ENCODE data around the gene PSAP. TPM values are rescaled to one million over a fixed set of nuclear protein-coding genes. Genes with fewer than 3 reads are reported as not detected.

PSAP gene
- polyA plus RNA-seq, 1 donor = 450 TPM

GRCh38 chr10:71845410-71846405 lies 5.3 kb downstream of the PSAP start:
- DNase-seq (ENCODE audit: low read depth) = no peak

GRCh38 chr10:71844695-71845094 lies 6.4 kb downstream of the PSAP start:
- no peak for DNase-seq (ENCODE audit: low read depth)

- DNase-seq (ENCODE audit: low read depth) = no peak
Observed at GRCh38 chr10:71844084-71844483, 7.0 kb downstream of the PSAP start.

- DNase-seq (ENCODE audit: low read depth) = no peak
Observed at GRCh38 chr10:71842856-71843686, 8.0 kb downstream of the PSAP start.

- no peak for DNase-seq (ENCODE audit: low read depth)
Observed at GRCh38 chr10:71842422-71842821, 8.6 kb downstream of the PSAP start.

GRCh38 chr10:71840958-71841335 lies 10.1 kb downstream of the PSAP start:
- no peak for DNase-seq (ENCODE audit: low read depth)

- no peak for DNase-seq (ENCODE audit: low read depth)
Observed at GRCh38 chr10:71840177-71840957, 10.7 kb downstream of the PSAP start.

GRCh38 chr10:71838264-71839211 lies 12.5 kb downstream of the PSAP start:
- DNase-seq (ENCODE audit: low read depth) = no peak

- DNase-seq (ENCODE audit: low read depth) = no peak
Observed at GRCh38 chr10:71837098-71837827, 13.8 kb downstream of the PSAP start.

GRCh38 chr10:71836596-71836974 lies 14.5 kb downstream of the PSAP start:
- DNase-seq (ENCODE audit: low read depth) = no peak

GRCh38 chr10:71835671-71836595 lies 15.1 kb downstream of the PSAP start:
- no peak for DNase-seq (ENCODE audit: low read depth)

GRCh38 chr10:71834343-71834674 lies 16.7 kb downstream of the PSAP start:
- DNase-seq (ENCODE audit: low read depth) = no peak

- DNase-seq (ENCODE audit: low read depth) = no peak
Observed at GRCh38 chr10:71833451-71834342, 17.4 kb downstream of the PSAP start.

GRCh38 chr10:71832967-71833366 lies 18.1 kb downstream of the PSAP start:
- DNase-seq (ENCODE audit: low read depth) = no peak

GRCh38 chr10:71831646-71832552 lies 19.2 kb downstream of the PSAP start:
- no peak for DNase-seq (ENCODE audit: low read depth)

GRCh38 chr10:71830726-71831125 lies 20.3 kb downstream of the PSAP start:
- no peak for DNase-seq (ENCODE audit: low read depth)

GRCh38 chr10:71829896-71830295 lies 21.2 kb downstream of the PSAP start:
- no peak for DNase-seq (ENCODE audit: low read depth)
